Astrocyte (in vitro differentiated cells and primary cell): Measurements from ENCODE around the gene KIAA0319L. TPM values are rescaled to one million over a fixed set of nuclear protein-coding genes. Genes with fewer than 3 reads are reported as not detected.

Experiments
- DNase-seq: peaks from one replicate; pipeline ENCODE4 v3.0.0-alpha.2; 2010; ENCODE audit warnings: low read depth
- FAIRE-seq: peaks from 2 replicates; lab custom pipeline; 2011; peaks lifted over from hg19 to GRCh38; lab: Jason Lieb, UNC
- H2AFZ ChIP-seq: 2 replicates; pipeline ENCODE4 v1.6.0; 2012; ENCODE audit warnings: low read depth, low read length, inconsistent platforms
- H3K27ac ChIP-seq: 2 replicates; pipeline ENCODE4 v1.5.1; 2011; ENCODE audit warnings: low read depth, low read length, inconsistent platforms
- H3K27me3 ChIP-seq: 2 replicates; pipeline ENCODE4 v1.6.0; 2011; ENCODE audit warnings: low read length, inconsistent platforms; ENCODE audit not compliant: insufficient read depth
- H3K36me3 ChIP-seq: 2 replicates; pipeline ENCODE4 v1.5.1; 2011; ENCODE audit warnings: low read length, inconsistent platforms; ENCODE audit not compliant: insufficient read depth
- H3K4me1 ChIP-seq: 2 replicates; pipeline ENCODE4 v1.5.1; 2011; ENCODE audit warnings: low read length, inconsistent platforms; ENCODE audit not compliant: insufficient read depth
- H3K4me2 ChIP-seq: 2 replicates; pipeline ENCODE4 v1.6.0; 2012; ENCODE audit warnings: low read length, inconsistent platforms
- H3K4me3 ChIP-seq: 2 replicates; pipeline ENCODE4 v1.5.1; 2011; ENCODE audit warnings: low read depth, mild to moderate bottlenecking, low read length, inconsistent platforms; ENCODE audit not compliant: insufficient read depth
- H3K79me2 ChIP-seq: 2 replicates; pipeline ENCODE4 v1.6.0; 2012; ENCODE audit warnings: mild to moderate bottlenecking, low read length, inconsistent platforms; ENCODE audit not compliant: insufficient read depth
- H3K9ac ChIP-seq: 2 replicates; pipeline ENCODE4 v1.6.0; 2012; ENCODE audit warnings: mild to moderate bottlenecking, low read length, inconsistent platforms
- H3K9me3 ChIP-seq: 2 replicates; pipeline ENCODE4 v1.5.1; 2012; ENCODE audit warnings: low read depth, mild to moderate bottlenecking, low read length, inconsistent platforms; ENCODE audit not compliant: insufficient read depth
- H4K20me1 ChIP-seq: 2 replicates; pipeline ENCODE4 v1.6.0; 2012; ENCODE audit warnings: low read length, inconsistent platforms; ENCODE audit not compliant: insufficient read depth
- H3K27ac Mint-ChIP-seq: one replicate; pipeline ENCODE4 v1.8.0; 2021; ENCODE audit warnings: mild to moderate bottlenecking, mixed read lengths; ENCODE audit not compliant: unreplicated experiment
- H3K27me3 Mint-ChIP-seq: one replicate; pipeline ENCODE4 v1.8.0; 2021; ENCODE audit warnings: low read depth, mixed read lengths; ENCODE audit not compliant: unreplicated experiment
- H3K36me3 Mint-ChIP-seq: one replicate; pipeline ENCODE4 v1.8.0; 2021; ENCODE audit warnings: low read depth, mixed read lengths; ENCODE audit not compliant: unreplicated experiment
- H3K4me1 Mint-ChIP-seq: one replicate; pipeline ENCODE4 v1.8.0; 2021; ENCODE audit warnings: low read depth, mixed read lengths; ENCODE audit not compliant: unreplicated experiment
- H3K4me3 Mint-ChIP-seq: one replicate; pipeline ENCODE4 v1.8.0; 2021; ENCODE audit warnings: mild to moderate bottlenecking, moderate library complexity, mixed read lengths; ENCODE audit not compliant: unreplicated experiment
- H3K9me3 Mint-ChIP-seq: one replicate; pipeline ENCODE4 v1.8.0; 2021; ENCODE audit warnings: mild to moderate bottlenecking, mixed read lengths; ENCODE audit not compliant: unreplicated experiment
- EZH2 ChIP-seq: IDR thresholded peaks from 2 replicates; pipeline ENCODE4 v1.6.1; 2012; ENCODE audit warnings: mild to moderate bottlenecking, low read length, inconsistent platforms; ENCODE audit not compliant: insufficient read depth
- total RNA-seq: library from RNA; stranded (reverse); gene quantifications from 2 replicates; pipeline ENCODE4 v1.2.1, GENCODE V29; 2021
- TF ChIP-seq, protein P1 (sequence below): IDR thresholded peaks from 2 replicates; pipeline ENCODE4 v1.5.1; 2011; ENCODE audit warnings: low read depth, mild to moderate bottlenecking, inconsistent platforms, low read length, moderate library complexity; ENCODE audit not compliant: insufficient read depth

Gene KIAA0319L
- total RNA-seq, 1 donor from 2014 or later: 42.5 TPM

DNA sequence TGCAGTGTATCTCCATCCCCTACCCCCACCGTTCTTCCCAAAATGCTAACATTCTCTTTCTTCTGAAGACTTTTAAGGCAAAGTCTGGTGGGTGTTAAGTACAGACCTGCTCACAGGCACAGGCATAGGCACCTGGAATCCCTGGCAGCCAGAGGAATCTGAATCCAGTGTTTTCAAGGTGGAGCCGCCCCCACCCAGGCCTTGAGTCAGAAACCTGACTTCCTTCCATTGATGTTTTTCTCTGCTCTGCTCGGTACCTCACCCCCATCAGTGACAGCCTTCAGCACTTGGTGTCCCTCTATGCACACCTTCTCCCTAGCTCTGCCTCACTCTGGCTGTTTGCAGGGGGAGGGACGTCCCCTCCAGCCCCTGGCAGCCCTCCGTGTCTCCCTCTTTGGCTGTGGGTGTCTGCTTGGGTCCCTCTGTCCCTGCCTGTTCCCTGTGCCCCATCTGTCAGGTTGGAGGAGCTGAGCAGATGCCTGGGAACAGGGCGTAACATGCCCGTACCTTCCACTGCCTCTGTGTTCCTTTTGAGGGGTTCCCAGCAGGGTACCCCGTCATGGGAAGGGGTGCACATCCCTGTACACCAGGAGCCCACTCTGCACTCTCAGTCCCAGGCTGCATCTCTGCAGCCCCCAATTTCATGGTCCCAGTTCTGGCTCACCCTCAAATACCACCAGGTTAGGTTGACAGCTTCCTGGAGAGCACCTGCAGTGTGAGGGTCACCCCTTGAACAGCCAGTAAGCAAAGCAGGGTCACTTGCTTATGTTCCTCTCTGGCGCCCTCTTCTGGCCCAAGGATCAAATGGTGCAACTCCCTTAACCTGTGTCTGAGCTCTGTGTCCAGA, 7.1 kb upstream of the KIAA0319L start:
- H3K9me3 Mint-ChIP-seq: no peaks in the 10 kb centered on the region

DNA sequence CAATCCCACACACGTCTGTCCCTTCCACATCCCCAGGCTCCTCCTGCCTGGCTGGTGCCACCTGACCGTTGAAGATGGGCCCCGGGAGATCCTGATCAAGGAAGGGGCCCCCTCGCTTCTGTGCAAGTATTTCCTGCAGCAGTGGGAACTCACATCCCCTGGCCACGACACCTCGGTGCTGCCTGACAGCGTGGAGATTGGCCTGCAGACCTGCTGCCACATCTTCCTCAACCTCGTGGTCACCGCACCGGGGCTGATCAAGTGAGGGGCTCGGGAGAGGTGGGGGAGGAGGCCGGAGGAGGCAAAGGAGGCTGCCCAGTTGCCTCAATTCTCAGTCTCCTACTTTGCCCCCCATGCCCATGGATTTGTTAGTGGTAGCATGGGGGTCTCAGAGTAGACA, 6.0 kb upstream of the KIAA0319L start:
- Histone ChIP-seq H3K4me2 (no peak overlapping the region), H3K27me3 (no peaks in the 10 kb centered on the region), H3K4me1 (peaks cover 14% of the 10 kb centered on the region), H3K79me2 (peaks cover 38% of the 10 kb centered on the region), H3K4me3 (no peak overlapping the region), H2AFZ (no peak overlapping the region), H3K9ac (no peak overlapping the region), H3K9me3 (no peaks in the 10 kb centered on the region), H3K36me3 (peaks cover 8% of the 10 kb centered on the region), H3K27ac (no peak overlapping the region), H4K20me1 (peaks cover 89% of the 10 kb centered on the region)
- TF ChIP-seq EZH2: no peak
- TF ChIP-seq, protein P1, sequence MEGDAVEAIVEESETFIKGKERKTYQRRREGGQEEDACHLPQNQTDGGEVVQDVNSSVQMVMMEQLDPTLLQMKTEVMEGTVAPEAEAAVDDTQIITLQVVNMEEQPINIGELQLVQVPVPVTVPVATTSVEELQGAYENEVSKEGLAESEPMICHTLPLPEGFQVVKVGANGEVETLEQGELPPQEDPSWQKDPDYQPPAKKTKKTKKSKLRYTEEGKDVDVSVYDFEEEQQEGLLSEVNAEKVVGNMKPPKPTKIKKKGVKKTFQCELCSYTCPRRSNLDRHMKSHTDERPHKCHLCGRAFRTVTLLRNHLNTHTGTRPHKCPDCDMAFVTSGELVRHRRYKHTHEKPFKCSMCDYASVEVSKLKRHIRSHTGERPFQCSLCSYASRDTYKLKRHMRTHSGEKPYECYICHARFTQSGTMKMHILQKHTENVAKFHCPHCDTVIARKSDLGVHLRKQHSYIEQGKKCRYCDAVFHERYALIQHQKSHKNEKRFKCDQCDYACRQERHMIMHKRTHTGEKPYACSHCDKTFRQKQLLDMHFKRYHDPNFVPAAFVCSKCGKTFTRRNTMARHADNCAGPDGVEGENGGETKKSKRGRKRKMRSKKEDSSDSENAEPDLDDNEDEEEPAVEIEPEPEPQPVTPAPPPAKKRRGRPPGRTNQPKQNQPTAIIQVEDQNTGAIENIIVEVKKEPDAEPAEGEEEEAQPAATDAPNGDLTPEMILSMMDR: no peak
- Mint-ChIP-seq H3K4me1 (peaks cover 8% of the 10 kb centered on the region), H3K27me3 (no peaks in the 10 kb centered on the region), H3K36me3 (peaks cover 10% of the 10 kb centered on the region), H3K27ac (no peak overlapping the region), H3K9me3 (no peaks in the 10 kb centered on the region), H3K4me3 (no peak overlapping the region)
- FAIRE-seq: no peak
- DNase-seq: no peak

More for the DNA sequence above, 7.1 kb upstream of the KIAA0319L start:
- Histone ChIP-seq H3K9ac (no peak overlapping the region), H3K27me3 (no peaks in the 10 kb centered on the region), H3K4me2 (no peak overlapping the region), H3K4me1 (peaks cover 11% of the 10 kb centered on the region), H3K9me3 (no peaks in the 10 kb centered on the region), H3K4me3 (no peak overlapping the region), H2AFZ (no peak overlapping the region), H3K27ac (no peak overlapping the region), H4K20me1 (peaks cover 86% of the 10 kb centered on the region), H3K36me3 (peaks cover 8% of the 10 kb centered on the region), H3K79me2 (peaks cover 32% of the 10 kb centered on the region)
- peaks cover 16% of the 10 kb centered on the region for H3K4me1 Mint-ChIP-seq
- TF ChIP-seq, protein P1: peak; percentile 82
- TF ChIP-seq EZH2: no peak
- H3K27me3 Mint-ChIP-seq: no peaks in the 10 kb centered on the region
- FAIRE-seq (no peak), DNase-seq (peak; percentile 34)
- no peak overlapping the region for H3K27ac Mint-ChIP-seq
- no peak overlapping the region for H3K4me3 Mint-ChIP-seq
- peaks cover 10% of the 10 kb centered on the region for H3K36me3 Mint-ChIP-seq
